GM18505 (cell line): ENCODE data around the gene CRABP1.

Experiments
- ATAC-seq: cut with Tn5 transposase; IDR thresholded peaks from one replicate; pipeline ENCODE4 v1.9.1; 2021; ENCODE audit not compliant: unreplicated experiment
- POLR2A ChIP-seq: IDR thresholded peaks from 4 replicates; pipeline ENCODE4 v1.6.1; 2011; ENCODE audit warnings: borderline replicate concordance; ENCODE audit not compliant: insufficient read depth, insufficient read length; ENCODE audit errors: extremely low read depth

CRABP1 gene

DNA sequence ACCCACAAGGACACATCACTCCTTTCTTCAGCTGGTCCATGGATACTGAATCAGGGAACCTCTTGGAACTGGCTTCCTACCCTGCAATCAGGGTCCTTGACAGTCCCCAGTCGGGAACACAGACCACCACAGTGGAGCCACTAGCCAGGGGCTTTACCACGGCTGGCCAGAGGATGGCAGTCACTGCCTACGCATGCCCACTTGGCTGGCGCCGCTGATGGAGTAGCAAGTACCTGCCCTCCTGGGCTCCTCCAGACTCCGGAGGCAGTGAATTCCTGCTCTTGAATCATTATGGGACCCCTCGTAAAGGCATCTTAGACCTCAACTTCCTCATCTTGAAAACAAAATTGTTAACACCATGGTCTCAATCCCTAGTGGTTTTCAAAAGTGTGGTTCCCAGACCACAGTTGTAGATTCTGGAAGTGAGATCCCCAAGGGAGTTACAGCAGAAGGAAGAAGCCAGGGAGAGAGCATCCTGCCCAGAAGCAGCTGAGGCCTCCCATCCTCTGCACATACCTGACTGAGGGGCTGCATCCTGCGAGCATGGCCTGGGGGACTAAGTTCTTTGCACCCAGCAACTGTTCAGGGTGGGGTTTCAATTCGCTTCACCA lies 31.6 kb upstream of the CRABP1 start:
- TF ChIP-seq POLR2A = no peak
- no peak for ATAC-seq

DNA sequence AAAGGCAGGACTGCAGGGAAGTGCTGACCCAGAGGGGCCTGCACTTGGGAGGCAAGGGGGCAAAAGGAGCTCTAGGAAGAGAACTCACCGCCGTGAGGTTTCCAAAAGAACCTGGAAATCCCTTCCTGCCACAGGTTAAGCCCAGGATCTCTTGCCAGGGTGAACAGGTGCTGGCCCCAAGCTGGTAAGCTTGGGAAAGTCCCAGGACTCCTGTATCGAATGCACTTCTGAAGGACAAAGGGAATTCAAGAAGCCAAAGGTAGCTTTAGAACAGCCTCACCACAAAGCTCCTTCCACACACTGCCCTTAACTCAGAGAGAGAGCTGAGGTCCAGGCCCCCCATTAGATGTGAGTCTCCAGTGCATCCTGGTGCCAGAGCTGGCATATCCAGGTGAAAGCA lies 28.9 kb upstream of the CRABP1 start:
- no peak for TF ChIP-seq POLR2A
- no peak for ATAC-seq

DNA sequence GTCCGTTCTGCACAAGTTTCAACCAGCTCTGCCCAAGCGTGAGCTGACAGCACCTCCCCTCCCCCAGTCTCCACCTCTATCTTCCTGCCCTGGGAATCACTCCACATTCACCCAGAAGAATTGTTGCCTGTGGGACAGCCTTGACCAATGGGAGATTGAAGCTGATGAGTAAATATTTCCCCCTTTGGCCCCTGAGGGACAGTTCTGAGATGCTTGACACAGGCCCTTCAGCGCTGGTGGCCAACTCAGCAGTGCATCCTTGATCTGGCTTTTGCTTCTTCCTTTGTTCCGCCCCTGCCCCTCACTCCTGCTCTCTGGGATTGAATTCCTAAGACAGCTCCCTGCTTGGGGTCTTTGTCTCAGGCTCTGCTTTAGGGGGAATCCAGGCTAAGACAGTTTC lies 27.6 kb upstream of the CRABP1 start:
- ATAC-seq = no peak
- TF ChIP-seq POLR2A = no peak

GRCh38 chr15:78312957-78313356 lies 27.2 kb upstream of the CRABP1 start:
- TF ChIP-seq POLR2A = no peak
- ATAC-seq = no peak

- no peak for ATAC-seq
- no peak for TF ChIP-seq POLR2A
These were observed 26.8 kb upstream of the CRABP1 start for GRCh38 chr15:78313383-78313782.

DNA sequence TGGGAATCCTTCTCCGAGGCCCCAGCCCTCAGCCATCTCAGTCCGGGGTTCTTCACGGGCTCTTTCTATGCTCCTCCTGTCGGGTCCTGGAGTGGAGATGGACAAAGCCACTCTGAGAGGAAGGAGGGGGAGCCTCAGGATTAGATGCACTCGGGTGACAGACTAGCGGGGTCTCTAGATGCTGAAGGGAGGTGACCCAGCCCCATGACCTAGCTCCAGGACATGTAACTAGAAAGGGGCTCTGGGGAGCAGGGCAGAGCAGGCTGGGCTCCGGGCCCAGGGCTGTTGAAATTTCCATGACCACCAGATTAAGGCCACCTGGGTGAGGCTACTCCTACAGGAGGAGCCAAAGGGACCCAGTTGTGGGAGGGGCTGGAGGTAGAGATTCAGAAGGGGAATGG lies 26.0 kb upstream of the CRABP1 start:
- no peak for ATAC-seq
- TF ChIP-seq POLR2A = no peak

DNA sequence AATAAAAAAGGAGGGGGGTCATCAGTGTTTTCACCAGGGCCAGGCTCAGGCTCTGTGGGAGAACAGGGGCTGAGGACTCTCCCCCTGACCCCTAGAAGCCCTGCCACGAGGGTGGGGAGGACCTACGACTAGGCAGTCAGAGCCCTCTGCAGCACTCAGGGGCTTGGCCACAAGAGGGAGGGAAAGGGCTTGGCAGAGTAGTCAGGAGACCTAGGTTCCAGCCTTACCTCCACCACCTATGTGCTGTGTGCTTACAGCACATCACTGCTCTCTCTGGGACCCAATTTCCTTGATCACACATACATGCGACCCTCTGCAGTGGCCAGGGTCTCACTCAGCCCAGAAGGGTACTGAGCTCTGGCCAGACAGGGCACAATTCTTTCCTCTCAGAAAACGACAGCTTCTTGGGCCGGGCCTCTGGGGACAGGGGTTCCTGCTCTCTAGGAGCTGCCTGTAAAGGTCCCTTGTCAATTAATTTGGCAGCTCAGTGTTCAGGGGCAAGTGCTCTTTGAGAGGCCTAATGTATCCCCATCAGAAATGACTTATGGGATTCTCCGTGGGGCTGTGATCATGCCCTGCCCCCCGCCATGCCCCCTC lies 24.4 kb upstream of the CRABP1 start:
- TF ChIP-seq POLR2A = no peak
- ATAC-seq = no peak

- TF ChIP-seq POLR2A = no peak
- ATAC-seq = no peak
These were observed 23.7 kb upstream of the CRABP1 start for GRCh38 chr15:78316283-78317083.

GRCh38 chr15:78317145-78317836 lies 22.9 kb upstream of the CRABP1 start:
- no peak for ATAC-seq
- no peak for TF ChIP-seq POLR2A

- ATAC-seq = no peak
- TF ChIP-seq POLR2A = no peak
These were observed 20.6 kb upstream of the CRABP1 start for GRCh38 chr15:78319588-78319987.

GRCh38 chr15:78320183-78320582 lies 20.0 kb upstream of the CRABP1 start:
- ATAC-seq = no peak

GRCh38 chr15:78321041-78321570 lies 19.0 kb upstream of the CRABP1 start:
- ATAC-seq = no peak
- no peak for TF ChIP-seq POLR2A

More at GRCh38 chr15:78320183-78320582, 20.0 kb upstream of the CRABP1 start:
- no peak for TF ChIP-seq POLR2A

DNA sequence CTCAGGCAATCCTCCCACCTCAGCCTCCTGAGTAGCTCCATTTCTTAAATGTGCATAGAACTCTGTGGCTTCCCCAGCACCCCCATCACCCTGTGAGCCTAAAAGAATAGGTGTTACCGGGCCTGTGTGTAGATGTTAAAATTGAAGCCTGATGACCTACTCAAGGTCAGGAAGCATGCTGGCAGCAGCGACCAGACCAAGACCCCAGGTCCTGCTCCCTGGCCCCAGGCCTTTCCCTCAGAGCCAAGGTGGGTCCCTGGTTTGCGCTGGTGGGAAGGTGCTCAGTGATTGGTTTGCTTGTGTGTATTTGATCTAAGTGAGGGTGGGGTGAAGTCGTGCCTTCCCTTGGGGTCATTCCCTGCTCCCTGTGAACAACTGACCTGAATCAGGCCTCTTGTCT lies 18.4 kb upstream of the CRABP1 start:
- no peak for ATAC-seq
- no peak for TF ChIP-seq POLR2A
